Measurements from ENCODE around the gene FRAT1.
"Not testable (repeated sequence)": the region's sequence is repeated elsewhere in the genome, so short reads cannot be mapped to it uniquely, and the experiment has no call there.

FRAT1 gene

GRCh38 chr10:97318772-97319651 is at the start of gene FRAT1:
Gene FRAT1, plus strand, starts transcription at chr10:97319271. Its CDS starts 183 bp downstream, at chr10:97319454.
- peak; percentile 90 for DNase-seq (ENCODE audit: low spot score)

GRCh38 chr10:97270523-97271154 is 48.4 kb upstream of the FRAT1 start:
- DNase-seq (ENCODE audit: low spot score) = peak; percentile 41

GRCh38 chr10:97273700-97274099 is 45.4 kb upstream of the FRAT1 start:
- DNase-seq (ENCODE audit: low spot score) = no peak

GRCh38 chr10:97274828-97275227 is 44.2 kb upstream of the FRAT1 start:
- DNase-seq (ENCODE audit: low spot score) = no peak

GRCh38 chr10:97277551-97277950 is 41.5 kb upstream of the FRAT1 start:
- DNase-seq (ENCODE audit: low spot score) = no peak

- DNase-seq (ENCODE audit: low spot score) = peak; percentile 81
These were observed 40.5 kb upstream of the FRAT1 start for GRCh38 chr10:97278491-97278989.

- no peak for DNase-seq (ENCODE audit: low spot score)
These were observed 39.8 kb upstream of the FRAT1 start for GRCh38 chr10:97279121-97279815.

GRCh38 chr10:97280783-97281182 is 38.3 kb upstream of the FRAT1 start:
- DNase-seq (ENCODE audit: low spot score) = no peak

GRCh38 chr10:97290076-97290475 is 29.0 kb upstream of the FRAT1 start:
- DNase-seq (ENCODE audit: low spot score) = not testable (repeated sequence)

GRCh38 chr10:97290576-97291356 is 28.3 kb upstream of the FRAT1 start:
- DNase-seq (ENCODE audit: low spot score) = not testable (repeated sequence)

GRCh38 chr10:97291357-97292096 is 27.5 kb upstream of the FRAT1 start:
- peak; percentile 28 for DNase-seq (ENCODE audit: low spot score)

GRCh38 chr10:97292097-97292861 is 26.8 kb upstream of the FRAT1 start, which contains the start of gene ARHGAP19:
Gene ARHGAP19, minus strand, starts transcription at chr10:97292637. Its CDS starts 10 bp downstream, at chr10:97292627.
- peak; percentile 97 for DNase-seq (ENCODE audit: low spot score)

GRCh38 chr10:97292862-97293198 is 26.2 kb upstream of the FRAT1 start:
- no peak for DNase-seq (ENCODE audit: low spot score)

GRCh38 chr10:97297556-97298222 is 21.4 kb upstream of the FRAT1 start:
- DNase-seq (ENCODE audit: low spot score) = no peak

GRCh38 chr10:97298223-97298571 is 20.9 kb upstream of the FRAT1 start:
- DNase-seq (ENCODE audit: low spot score) = no peak

- DNase-seq (ENCODE audit: low spot score) = no peak
These were observed 18.1 kb upstream of the FRAT1 start for GRCh38 chr10:97300980-97301379.

GRCh38 chr10:97302088-97302791 is 16.8 kb upstream of the FRAT1 start:
- DNase-seq (ENCODE audit: low spot score) = no peak

GRCh38 chr10:97307441-97307840 is 11.6 kb upstream of the FRAT1 start:
- DNase-seq (ENCODE audit: low spot score) = no peak

Data from GM03348 (cell line).